ENCODE data around the gene CHKB.

CHKB gene

DNA sequence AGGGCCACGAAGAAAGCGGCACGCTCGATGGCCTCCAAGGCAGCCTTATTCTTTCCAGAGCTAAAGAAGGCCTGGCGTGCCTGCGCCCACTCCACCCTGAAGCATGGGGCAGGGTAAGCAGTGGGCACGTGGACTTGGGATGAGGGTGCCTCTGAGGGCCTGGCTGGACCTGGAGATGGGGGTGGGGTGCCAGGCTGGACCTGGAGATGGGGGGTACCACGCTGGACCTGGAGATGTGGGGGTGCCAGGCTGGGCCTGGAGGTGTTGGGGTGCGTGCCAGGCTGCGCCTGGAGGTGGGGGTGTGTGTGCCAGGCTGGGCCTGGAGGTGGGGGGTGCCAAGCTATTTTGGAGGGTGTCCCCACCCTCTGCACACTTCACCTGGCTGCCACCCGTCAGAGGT lies 9.7 kb downstream of the CHKB start:
- TF ChIP-seq, protein P1, sequence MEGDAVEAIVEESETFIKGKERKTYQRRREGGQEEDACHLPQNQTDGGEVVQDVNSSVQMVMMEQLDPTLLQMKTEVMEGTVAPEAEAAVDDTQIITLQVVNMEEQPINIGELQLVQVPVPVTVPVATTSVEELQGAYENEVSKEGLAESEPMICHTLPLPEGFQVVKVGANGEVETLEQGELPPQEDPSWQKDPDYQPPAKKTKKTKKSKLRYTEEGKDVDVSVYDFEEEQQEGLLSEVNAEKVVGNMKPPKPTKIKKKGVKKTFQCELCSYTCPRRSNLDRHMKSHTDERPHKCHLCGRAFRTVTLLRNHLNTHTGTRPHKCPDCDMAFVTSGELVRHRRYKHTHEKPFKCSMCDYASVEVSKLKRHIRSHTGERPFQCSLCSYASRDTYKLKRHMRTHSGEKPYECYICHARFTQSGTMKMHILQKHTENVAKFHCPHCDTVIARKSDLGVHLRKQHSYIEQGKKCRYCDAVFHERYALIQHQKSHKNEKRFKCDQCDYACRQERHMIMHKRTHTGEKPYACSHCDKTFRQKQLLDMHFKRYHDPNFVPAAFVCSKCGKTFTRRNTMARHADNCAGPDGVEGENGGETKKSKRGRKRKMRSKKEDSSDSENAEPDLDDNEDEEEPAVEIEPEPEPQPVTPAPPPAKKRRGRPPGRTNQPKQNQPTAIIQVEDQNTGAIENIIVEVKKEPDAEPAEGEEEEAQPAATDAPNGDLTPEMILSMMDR (IDR thresholded peaks at IDR 0.05; ENCODE audit: control insufficient read depth, extremely low read depth, insufficient read depth) = no peak
- no peak overlapping the region for H3K4me3 ChIP-seq (ENCODE audit: low read depth, low read length)
- no peak for DNase-seq (ENCODE audit: low read depth)

DNA sequence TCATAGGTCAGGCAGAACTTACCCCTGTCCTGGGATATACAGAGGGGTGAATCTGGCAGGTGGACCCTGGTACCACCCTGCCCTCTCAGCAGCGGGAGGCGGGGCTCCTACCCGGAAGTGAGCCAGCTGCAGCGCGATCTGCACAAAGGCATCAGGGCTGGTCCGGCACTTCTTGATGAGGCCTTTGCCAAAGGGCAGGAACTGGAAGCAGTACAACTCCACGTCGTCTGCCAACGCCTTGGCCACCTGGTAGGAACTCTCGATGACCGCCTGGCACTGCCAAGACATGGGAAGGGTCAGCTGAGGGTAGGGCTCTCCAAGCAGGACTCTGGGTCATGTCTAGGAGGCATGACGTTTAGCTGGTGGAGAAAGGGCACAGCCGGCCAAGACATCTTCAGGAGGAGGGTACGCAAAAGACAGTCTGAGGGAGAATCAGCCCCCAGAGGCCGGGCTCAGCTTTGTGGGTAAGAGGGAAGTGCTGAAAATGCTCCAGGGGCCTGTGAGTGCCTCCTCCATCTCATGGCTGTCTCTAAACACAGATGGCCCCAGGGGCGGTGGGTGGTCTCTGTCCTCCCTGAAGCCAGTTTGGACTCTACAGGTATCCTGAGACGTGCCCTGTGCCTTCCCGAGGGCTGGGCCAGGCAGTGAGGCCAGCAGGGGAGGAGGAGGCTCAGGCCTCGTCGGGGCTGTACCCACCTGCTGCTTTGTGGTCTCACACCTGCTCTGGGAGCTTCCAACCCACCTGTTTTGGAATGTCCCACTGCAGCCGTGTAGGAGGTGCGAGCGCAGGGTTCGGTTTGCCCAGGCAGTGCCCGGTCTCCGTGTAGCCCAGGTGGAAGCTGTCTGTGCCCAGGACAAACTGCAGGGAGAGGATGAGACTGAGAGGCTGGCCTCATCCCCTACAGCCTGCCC lies 11.1 kb downstream of the CHKB start:
- DNase-seq (ENCODE audit: low read depth) = no peak
- TF ChIP-seq, protein P1 (IDR thresholded peaks at IDR 0.05; ENCODE audit: control insufficient read depth, extremely low read depth, insufficient read depth) = no peak

DNA sequence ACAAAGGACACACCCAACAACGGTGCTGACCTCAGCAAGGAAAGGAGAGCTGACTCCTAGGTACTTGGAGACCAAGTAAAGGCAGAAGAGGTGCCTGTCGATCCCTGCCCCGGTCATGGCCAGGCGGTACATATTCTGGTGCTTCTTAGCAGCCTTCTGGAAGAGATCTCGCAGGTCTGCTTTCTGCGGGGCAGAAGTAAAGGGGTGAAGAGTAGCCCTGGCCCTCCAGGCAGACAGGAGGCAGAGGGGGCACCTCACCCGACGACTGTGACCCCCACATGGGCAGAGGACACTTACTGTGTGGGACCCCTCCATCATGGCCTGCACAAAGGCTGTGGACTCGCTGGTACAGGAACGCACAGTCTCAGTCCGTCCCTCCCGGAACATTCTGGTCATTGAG lies 11.8 kb downstream of the CHKB start:
- TF ChIP-seq, protein P1 (IDR thresholded peaks at IDR 0.05; ENCODE audit: control insufficient read depth, extremely low read depth, insufficient read depth) = no peak
- H3K4me3 ChIP-seq (ENCODE audit: low read depth, low read length) = no peak overlapping the region
- DNase-seq (ENCODE audit: low read depth) = no peak

More for the DNA sequence above, 11.1 kb downstream of the CHKB start:
- no peak overlapping the region for H3K4me3 ChIP-seq (ENCODE audit: low read depth, low read length)

DNA sequence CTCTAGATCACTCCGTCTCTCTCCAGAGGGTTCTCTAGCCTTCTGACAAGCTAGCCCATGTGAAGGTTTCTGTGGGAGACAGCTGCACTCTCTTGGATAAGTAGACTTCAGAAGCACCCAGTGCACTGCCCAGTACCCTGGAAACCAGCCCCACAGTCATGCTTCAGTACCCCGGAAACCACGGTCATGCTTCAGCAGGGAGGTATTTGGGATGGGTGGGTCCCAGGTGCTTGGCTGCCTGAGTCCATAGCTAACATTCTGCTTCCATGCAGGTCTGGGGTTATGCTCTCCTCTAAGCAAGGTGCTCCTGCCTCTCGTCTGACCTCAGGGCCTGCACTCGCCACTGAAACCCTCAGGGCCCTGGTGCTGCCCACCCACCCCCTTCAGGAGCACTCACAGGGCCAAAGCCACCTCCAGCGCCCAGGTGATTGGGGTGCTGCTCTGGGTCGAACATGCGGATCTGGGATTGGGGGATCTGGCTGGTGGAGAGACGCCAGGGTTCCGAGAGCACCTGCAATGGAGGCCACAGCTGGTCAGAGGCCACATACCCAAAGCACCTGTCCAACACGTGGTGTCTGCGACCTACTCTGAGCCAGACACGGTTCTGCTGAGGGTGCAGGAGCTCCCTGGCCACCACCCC lies 12.6 kb downstream of the CHKB start:
- no peak overlapping the region for H3K4me3 ChIP-seq (ENCODE audit: low read depth, low read length)
- TF ChIP-seq, protein P1 (IDR thresholded peaks at IDR 0.05; ENCODE audit: control insufficient read depth, extremely low read depth, insufficient read depth) = no peak
- DNase-seq (ENCODE audit: low read depth) = no peak

DNA sequence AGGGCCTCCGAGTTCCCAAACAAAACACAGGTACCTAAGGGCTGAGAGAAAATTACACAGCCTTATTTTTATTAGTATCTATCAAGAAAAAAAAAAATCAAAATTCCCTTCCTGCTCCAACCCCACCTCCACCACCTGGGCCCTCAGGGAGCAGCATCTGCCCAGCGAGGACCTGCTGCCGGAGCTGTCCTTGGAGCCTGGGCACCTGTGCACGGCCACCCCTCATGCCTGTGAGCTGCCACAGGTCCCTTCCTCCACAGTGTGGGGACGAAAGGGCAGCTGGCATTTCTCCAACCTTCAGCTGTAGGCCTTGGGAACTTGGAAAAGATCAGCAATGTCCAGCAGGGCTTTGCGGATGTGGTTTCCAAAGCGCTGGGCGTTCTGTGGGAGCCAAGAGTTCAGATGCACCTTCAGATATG lies 13.6 kb downstream of the CHKB start:
- TF ChIP-seq, protein P1 (IDR thresholded peaks at IDR 0.05; ENCODE audit: control insufficient read depth, extremely low read depth, insufficient read depth) = no peak
- no peak overlapping the region for H3K4me3 ChIP-seq (ENCODE audit: low read depth, low read length)
- DNase-seq (ENCODE audit: low read depth) = no peak

DNA sequence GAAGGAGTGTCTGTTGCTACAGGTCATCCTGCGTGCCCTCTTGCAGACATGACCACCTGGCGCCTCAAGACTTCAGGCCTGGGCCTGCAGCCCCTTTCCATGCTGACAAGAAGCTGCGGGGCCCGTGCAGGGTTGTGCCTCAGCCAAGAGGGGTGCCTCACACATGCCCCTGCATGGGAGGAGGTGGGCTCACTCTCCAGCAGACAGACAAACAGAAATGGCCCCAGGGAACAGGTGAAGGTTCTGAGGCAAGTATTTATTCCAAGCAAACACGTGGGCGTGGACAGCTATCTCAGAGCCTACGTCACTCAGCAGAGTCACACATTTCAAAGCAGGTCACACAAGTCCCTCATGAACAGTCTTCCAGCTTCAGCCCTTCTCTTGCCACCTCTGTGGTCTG lies 14.0 kb downstream of the CHKB start:
- TF ChIP-seq, protein P1 (IDR thresholded peaks at IDR 0.05; ENCODE audit: control insufficient read depth, extremely low read depth, insufficient read depth) = no peak

More for the DNA sequence above, 14.0 kb downstream of the CHKB start:
- no peak overlapping the region for H3K4me3 ChIP-seq (ENCODE audit: low read depth, low read length)
- no peak for DNase-seq (ENCODE audit: low read depth)

Data from LNCaP clone FGC (cell line).